Measurements from ENCODE around the gene CCDC178.

The CCDC178 gene

DNA sequence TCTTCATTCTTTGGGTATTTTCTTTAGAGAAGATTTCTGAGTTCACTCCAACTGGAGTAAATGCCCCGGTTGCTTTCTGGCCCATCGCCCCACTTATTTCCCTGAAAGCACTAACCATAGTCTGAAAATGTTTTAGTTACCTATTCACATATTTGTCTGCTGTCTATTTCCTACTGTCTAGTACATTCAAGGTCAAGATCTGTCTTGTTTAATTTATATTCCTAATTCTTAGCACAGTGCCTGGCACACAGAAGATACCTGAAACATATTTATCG, 533.3 kb downstream of the CCDC178 start:
- DNase-seq (ENCODE audit: low read depth in 1 of 2, low spot score in 1 of 2) = no peak
- no peak for TF ChIP-seq JUND (IDR thresholded peaks at IDR 0.05; ENCODE audit: low read depth)
- in situ Hi-C loops (cut with HindIII; ENCODE audit: low pct_unique_long_range_greater_than_20kb, low sequenced_read_pairs) = no loop called here

DNA sequence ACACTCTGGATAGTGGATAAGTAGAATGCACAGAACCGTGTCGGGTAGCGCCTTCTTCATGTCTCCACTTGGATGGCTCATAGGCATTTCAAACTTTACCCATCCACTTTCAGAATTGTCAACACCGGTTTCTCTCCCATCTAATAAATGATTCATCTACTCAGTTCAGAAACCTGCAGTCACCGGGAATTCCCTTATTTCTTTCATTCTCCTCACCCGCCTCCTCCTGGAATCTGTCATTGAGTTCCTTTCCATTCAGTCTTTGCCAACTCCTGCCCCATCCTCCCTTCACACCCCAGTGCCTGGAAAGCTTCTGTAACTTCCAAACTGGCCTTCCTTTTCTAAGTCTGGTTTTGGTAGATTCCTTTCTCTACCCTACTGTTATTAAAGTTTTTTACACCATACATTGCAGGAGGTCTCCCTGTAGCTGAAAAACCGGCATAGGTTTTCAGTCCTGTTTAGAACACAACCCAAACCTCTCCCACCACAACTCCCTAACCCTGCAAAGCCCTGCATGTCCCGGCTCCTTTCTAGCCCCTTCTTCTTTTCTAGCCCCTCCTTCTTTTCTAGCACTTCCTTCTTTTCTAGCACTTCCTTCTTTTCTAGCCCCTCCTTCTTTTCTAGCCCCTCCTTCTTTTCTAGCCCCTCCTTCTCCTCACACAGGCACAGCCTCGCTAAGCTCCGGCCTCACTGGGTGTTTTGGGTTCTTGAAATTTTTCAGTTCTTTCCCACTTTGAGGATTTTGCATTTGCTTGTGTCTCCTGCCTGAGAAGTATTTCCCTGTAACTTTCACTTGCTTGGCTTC, 533.8 kb downstream of the CCDC178 start:
- no peak for DNase-seq (ENCODE audit: low read depth in 1 of 2, low spot score in 1 of 2)
- in situ Hi-C loops (cut with HindIII; ENCODE audit: low pct_unique_long_range_greater_than_20kb, low sequenced_read_pairs) = no loop called here
- no peak for TF ChIP-seq JUND (IDR thresholded peaks at IDR 0.05; ENCODE audit: low read depth)

DNA sequence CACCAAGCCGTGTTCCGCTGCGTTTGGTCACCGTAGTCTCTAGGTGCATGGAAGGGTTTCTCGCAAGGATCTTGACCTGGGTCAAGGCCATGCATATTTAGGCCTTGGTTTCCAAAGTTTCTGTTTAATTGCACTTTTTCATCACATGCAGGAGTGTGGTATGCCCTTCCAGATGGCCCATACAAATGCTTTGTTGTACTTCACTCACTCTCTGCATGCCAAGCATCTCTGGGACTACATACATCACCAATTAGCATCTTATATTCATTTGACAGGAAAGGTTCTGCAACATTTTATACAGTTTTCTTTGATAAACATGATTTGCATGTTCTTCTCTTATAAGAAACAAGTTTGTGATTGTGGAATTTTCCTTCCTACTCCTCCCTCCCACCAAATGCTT, 534.9 kb downstream of the CCDC178 start:
- in situ Hi-C loops (cut with HindIII; ENCODE audit: low pct_unique_long_range_greater_than_20kb, low sequenced_read_pairs) = no loop called here
- no peak for DNase-seq (ENCODE audit: low read depth in 1 of 2, low spot score in 1 of 2)
- TF ChIP-seq JUND (IDR thresholded peaks at IDR 0.05; ENCODE audit: low read depth) = no peak

DNA sequence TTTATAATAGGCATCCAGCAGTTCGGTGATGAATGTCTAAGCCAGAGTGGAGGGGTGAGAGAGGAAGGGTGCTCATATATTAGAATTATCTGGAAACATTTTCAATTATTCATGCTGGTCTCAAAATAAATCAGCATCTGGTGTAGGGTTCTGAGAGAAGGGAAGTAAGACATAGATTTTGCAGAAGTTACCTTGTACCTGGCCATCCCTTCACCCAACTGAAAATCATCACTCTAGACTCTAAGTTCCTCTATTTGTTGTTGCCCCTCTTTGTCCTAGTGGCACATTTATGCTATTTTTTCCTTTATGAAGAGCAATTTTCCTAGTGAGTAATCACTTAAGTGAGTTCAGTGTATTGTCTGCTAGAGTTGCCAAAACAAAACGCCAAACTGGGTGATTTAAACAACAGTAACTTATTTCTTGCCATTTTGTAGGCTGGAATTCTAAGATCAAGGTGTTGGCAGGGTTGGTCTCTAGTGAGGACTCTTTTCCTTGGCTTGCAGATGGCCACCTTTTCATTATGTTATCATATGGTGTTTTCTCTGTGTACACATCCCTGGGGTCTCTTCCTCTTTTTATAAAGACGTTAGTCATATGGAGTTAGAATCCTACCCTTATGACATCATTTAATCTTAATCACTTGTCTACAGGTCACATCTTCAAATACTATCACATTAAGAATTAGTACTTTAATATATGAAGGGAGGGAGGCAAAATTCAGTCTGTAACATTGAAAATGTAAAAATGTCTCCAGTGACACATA, 537.8 kb downstream of the CCDC178 start:
- TF ChIP-seq JUND (IDR thresholded peaks at IDR 0.05; ENCODE audit: low read depth) = no peak
- in situ Hi-C loops (cut with HindIII; ENCODE audit: low pct_unique_long_range_greater_than_20kb, low sequenced_read_pairs) = no loop called here
- no peak for DNase-seq (ENCODE audit: low read depth in 1 of 2, low spot score in 1 of 2)

DNA sequence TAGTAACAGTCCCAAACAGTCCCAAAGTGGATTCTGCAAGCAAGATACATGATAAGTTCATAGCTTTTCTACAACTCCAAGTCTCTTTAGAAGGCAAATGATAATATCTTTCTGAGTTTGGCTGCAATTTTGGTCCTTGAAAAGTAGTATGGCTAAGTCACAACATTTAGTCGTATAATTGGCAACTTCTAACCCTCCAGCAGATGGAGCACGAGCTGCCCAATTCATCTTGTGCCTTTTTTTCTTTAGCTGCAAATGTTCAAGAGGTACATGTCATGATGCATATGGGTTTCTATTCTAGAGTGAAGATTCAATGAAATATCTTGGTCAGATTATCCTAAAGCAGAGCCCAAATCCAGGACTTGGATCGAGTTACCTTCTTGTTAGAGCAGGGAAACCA, 540.7 kb downstream of the CCDC178 start:
- no peak for TF ChIP-seq JUND (IDR thresholded peaks at IDR 0.05; ENCODE audit: low read depth)
- DNase-seq (ENCODE audit: low read depth in 1 of 2, low spot score in 1 of 2) = peak in 1 of 2 experiments; percentile 11
- in situ Hi-C loops (cut with HindIII; ENCODE audit: low pct_unique_long_range_greater_than_20kb, low sequenced_read_pairs) = no loop called here

DNA sequence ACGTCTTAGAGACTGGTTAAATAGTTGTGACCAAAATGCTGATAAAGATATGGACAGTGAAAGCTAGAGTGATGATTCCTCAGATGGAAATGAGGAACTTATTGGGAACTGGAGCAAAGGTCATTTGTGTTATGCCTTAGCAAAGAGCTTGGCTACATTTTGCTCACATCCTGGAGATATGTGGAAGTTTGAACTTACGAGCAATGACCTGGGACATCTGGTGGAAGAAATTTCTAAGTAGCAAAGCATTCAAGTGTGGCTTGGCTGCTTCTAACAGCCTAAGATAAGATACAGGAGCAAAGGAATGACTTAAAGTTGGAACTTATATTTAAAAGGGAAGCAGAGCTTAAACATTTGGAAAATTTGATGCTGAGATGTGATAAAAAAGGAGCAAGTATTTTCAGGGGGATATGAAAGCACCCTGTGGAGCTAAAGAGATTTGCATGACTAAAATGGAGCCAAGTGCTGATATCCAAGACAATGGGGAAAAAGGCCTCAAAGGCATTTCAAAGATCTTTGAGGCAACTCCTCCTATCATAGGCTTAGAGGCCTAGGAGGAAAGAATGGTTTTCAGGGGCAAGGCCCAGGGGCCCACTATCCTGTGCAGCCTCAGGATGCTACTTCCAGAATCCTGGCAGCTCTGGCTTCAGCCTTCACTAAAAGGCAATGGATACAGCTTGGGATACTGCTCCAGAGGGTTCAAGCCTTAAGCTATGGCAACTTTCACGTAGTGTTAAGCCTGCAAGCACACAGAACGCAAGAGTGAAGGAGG, 543.6 kb downstream of the CCDC178 start:
- in situ Hi-C loops (cut with HindIII; ENCODE audit: low pct_unique_long_range_greater_than_20kb, low sequenced_read_pairs) = no loop called here
- TF ChIP-seq JUND (IDR thresholded peaks at IDR 0.05; ENCODE audit: low read depth) = no peak
- DNase-seq (ENCODE audit: low read depth in 1 of 2, low spot score in 1 of 2) = no peak

DNA sequence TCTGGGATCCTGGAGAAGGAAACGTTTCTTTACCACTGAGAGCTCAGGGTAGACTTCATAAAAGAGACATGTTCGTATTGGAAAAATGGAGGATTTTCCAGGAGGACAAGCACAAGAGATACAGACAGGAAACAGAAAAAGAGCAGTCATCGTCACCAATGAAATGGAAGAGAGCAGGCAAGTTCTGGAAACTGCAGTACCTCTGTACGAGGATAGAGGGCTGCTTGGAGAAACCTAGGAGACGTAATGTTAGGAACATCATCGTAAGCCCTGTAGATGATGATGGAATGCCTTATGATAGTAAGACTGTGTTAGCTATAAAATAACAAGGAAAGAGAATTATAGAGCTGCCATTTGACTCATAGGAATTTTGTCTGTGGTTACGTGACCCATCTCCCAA, 546.6 kb downstream of the CCDC178 start:
- no peak for TF ChIP-seq JUND (IDR thresholded peaks at IDR 0.05; ENCODE audit: low read depth)
- peak in 1 of 2 experiments; percentile 36 for DNase-seq (ENCODE audit: low read depth in 1 of 2, low spot score in 1 of 2)
- in situ Hi-C loops (cut with HindIII; ENCODE audit: low pct_unique_long_range_greater_than_20kb, low sequenced_read_pairs) = no loop called here

DNA sequence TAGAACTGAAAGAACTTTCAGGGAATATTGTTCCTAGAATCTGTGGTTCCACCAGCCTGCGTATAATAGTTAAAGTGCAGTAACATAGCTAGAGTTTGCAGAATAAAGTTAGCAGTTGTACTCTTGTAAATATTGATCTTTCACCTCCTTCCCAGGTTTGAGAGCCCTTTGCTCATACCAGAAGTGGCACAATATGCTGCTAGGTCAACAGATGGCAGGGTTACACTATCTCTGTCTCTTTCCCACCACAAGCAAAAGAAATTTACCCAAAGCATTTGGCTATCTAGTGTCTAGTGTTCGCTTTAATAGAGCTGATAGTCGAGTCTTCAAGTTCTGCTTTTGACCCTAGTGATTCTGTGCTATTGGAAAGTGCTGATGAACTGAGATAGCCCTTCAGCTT, 548.7 kb downstream of the CCDC178 start:
- TF ChIP-seq JUND (IDR thresholded peaks at IDR 0.05; ENCODE audit: low read depth) = no peak
- no peak for DNase-seq (ENCODE audit: low read depth in 1 of 2, low spot score in 1 of 2)
- in situ Hi-C loops (cut with HindIII; ENCODE audit: low pct_unique_long_range_greater_than_20kb, low sequenced_read_pairs) = no loop called here

DNA sequence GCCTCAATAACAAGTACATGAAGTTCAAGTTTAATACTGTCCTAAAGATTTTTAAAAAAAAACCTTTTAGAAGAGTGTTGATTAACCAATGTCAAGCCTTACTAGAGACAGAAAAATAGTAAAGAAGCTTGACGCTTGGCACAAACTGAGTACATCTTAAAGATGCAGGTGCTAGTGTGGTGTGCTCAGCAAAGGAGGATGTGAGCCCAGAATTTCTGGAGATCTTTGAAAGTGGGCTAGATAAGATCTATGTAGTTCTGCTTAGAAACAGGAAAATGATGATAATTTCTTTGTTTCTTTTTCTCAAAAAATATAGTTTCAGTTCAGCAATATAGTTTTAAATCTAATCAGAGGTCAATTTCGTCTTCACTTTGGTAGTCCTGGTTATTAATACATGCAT, 549.4 kb downstream of the CCDC178 start:
- TF ChIP-seq JUND (IDR thresholded peaks at IDR 0.05; ENCODE audit: low read depth) = no peak
- in situ Hi-C loops (cut with HindIII; ENCODE audit: low pct_unique_long_range_greater_than_20kb, low sequenced_read_pairs) = no loop called here
- no peak for DNase-seq (ENCODE audit: low read depth in 1 of 2, low spot score in 1 of 2)

DNA sequence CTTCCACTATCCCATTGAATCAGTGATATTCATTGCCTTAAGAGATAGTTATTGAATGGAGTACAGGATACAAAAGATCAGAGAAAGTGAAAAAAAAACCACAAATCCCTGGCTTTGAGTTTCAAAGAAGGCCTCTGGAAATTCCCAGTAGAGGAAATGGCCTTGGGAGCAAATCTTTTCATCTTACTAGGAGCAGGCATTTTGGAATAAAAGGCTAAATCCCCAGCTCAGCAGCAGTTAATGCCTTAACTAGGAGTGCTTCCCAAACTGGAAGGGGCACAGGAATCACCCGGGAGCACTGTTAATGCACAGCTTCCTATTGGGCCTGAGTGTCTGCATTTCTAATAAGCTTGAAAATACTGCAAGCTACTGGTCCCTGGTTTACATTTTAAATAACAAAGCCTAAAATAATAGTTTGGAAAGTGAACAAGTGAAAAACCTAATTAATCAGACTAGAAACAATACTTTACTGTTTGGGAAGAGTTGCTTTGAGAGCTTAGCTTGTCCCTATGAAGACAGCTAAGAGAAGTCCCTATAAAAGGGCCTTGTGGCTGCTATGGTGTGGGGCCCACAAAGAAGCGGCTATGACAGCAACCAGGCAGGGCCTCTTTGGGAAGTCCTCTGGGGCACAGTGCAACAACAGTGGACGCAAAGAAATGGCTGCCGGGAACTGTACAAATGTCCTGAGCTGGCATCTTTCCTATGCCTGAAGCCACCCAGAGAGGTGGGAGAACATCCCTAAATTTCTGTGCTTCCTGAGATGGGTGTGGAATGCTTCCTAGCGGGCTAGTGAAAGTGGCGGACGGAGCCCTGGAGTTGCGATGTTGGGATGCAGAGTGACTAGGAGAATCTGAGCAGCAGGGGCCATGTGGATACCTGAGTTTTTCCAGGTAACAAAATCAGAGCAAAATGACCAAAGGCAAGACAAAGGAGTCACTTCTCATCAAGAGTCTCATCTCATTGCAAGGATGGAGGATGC, 550.6 kb downstream of the CCDC178 start:
- no peak for TF ChIP-seq JUND (IDR thresholded peaks at IDR 0.05; ENCODE audit: low read depth)
- in situ Hi-C loops (cut with HindIII; ENCODE audit: low pct_unique_long_range_greater_than_20kb, low sequenced_read_pairs) = no loop called here
- DNase-seq (ENCODE audit: low read depth in 1 of 2, low spot score in 1 of 2) = no peak

DNA sequence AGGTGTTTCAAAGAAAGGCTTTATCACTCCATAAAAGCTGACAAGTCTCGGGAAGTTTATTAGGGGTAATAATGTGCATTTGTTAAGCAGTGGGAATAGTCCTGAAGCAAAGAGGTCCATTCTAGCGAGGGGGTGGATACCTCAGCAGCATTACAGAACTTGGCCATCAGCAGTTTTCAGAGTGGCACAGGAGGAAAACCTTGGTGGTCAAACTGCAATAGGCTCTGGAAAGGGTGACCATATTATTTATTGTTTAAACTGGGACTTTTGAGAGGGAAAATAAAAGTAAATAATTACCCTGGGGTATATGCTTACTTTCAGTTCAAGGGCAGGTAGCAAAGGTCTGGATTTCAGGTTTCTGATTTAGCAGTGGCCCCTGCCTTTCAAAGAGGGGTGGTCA, 552.2 kb downstream of the CCDC178 start:
- TF ChIP-seq JUND (IDR thresholded peaks at IDR 0.05; ENCODE audit: low read depth) = no peak
- in situ Hi-C loops (cut with HindIII; ENCODE audit: low pct_unique_long_range_greater_than_20kb, low sequenced_read_pairs) = no loop called here
- DNase-seq (ENCODE audit: low read depth in 1 of 2, low spot score in 1 of 2) = no peak

Data from T47D (cell line).